ELF-1 (cell line): Measurements from ENCODE around the gene HOTAIR.
A peak's percentile ranks its signal among the peaks of the same experiment; 100 is the strongest.

Source experiments
- DNase-seq: peaks from one replicate; pipeline ENCODE4 v3.0.0-alpha.2; 2016; ENCODE audit warnings: low read depth, low spot score

Gene HOTAIR

GRCh38 chr12:53988541-53989226, 13.9 kb upstream of the HOTAIR start:
- no peak for DNase-seq

GRCh38 chr12:53987787-53988230, 13.1 kb upstream of the HOTAIR start:
- no peak for DNase-seq

- DNase-seq, result no peak
Measured at GRCh38 chr12:53986686-53987483, 12.1 kb upstream of the HOTAIR start.

GRCh38 chr12:53985994-53986685, 11.4 kb upstream of the HOTAIR start:
- no peak for DNase-seq

GRCh38 chr12:53985692-53985993, 10.9 kb upstream of the HOTAIR start:
- no peak for DNase-seq

GRCh38 chr12:53984901-53985691, 10.3 kb upstream of the HOTAIR start, which contains the start of gene HOXC10:
Gene HOXC10, plus strand, starts transcription at chr12:53985146. Its CDS starts 114 bp downstream, at chr12:53985260.
- peak; percentile 88 for DNase-seq

GRCh38 chr12:53983950-53984572, 9.3 kb upstream of the HOTAIR start:
- DNase-seq, result no peak

- DNase-seq, result no peak
Measured at GRCh38 chr12:53983568-53983949, 8.8 kb upstream of the HOTAIR start.

GRCh38 chr12:53982648-53983567, 8.2 kb upstream of the HOTAIR start:
- no peak for DNase-seq

- DNase-seq, result no peak
Measured at GRCh38 chr12:53981634-53982565, 7.1 kb upstream of the HOTAIR start.

GRCh38 chr12:53980802-53981496, 6.2 kb upstream of the HOTAIR start:
- DNase-seq, result no peak

- DNase-seq, result no peak
Measured at GRCh38 chr12:53980104-53980801, 5.5 kb upstream of the HOTAIR start.

GRCh38 chr12:53978477-53979356, 4.0 kb upstream of the HOTAIR start:
- DNase-seq, result no peak

GRCh38 chr12:53977596-53978445, 3.1 kb upstream of the HOTAIR start:
- DNase-seq, result no peak

GRCh38 chr12:53976823-53977595, 2.3 kb upstream of the HOTAIR start:
- DNase-seq, result no peak
